DOHH2 (cell line): ENCODE results near the gene C12orf75.

Source experiments
- CTCF ChIP-seq: fragments of 200-600 bp; sonication (generic); IDR thresholded peaks from one replicate; pipeline ENCODE4 v1.5.1; 2014; ENCODE audit warnings: antibody characterized with exemption, mild to moderate bottlenecking, low read depth, low read length; ENCODE audit not compliant: poor library complexity, severe bottlenecking
- EZH2phosphoT487 ChIP-seq: fragments of 200-600 bp; sonication (generic); IDR thresholded peaks from 2 replicates; pipeline ENCODE4 v1.6.1; 2017; ENCODE audit warnings: borderline replicate concordance, mild to moderate bottlenecking, antibody characterized with exemption, low read length, moderate library complexity, mixed read lengths

GRCh38 chr12:105336411-105336810 is 5.9 kb downstream of the C12orf75 start:
- TF ChIP-seq CTCF (no peak), EZH2phosphoT487 (no peak)
